HEK293T (cell line): ENCODE data around the gene DENND2A.

ENCODE experiments used
- ARNT ChIP-seq: fragments of 450-650 bp; IDR thresholded peaks from 2 replicates; pipeline ENCODE4 v1.6.1; 2017; ENCODE audit warnings: mild to moderate bottlenecking
- BHLHE40 ChIP-seq: fragments of 450-650 bp; IDR thresholded peaks from 2 replicates; pipeline ENCODE4 v1.6.1; 2016; ENCODE audit warnings: mild to moderate bottlenecking, moderate library complexity, borderline replicate concordance
- CTBP1 ChIP-seq: fragments of 450-650 bp; IDR thresholded peaks from 2 replicates; pipeline ENCODE4 v1.6.1; 2016; ENCODE audit warnings: borderline replicate concordance
- ELF4 ChIP-seq: fragments of 450-650 bp; IDR thresholded peaks from 2 replicates; pipeline ENCODE4 v1.6.1; 2017; ENCODE audit warnings: antibody characterized with exemption
- FOXA1 ChIP-seq: fragments of 450-650 bp; IDR thresholded peaks from 2 replicates; pipeline ENCODE4 v1.6.1; 2016; ENCODE audit warnings: mild to moderate bottlenecking
- FOXK2 ChIP-seq: fragments of 450-650 bp; IDR thresholded peaks from 2 replicates; pipeline ENCODE4 v1.6.1; 2016; ENCODE audit warnings: mild to moderate bottlenecking
- HDGF ChIP-seq: fragments of 450-650 bp; IDR thresholded peaks from 2 replicates; pipeline ENCODE4 v1.6.1; 2017; ENCODE audit warnings: antibody characterized with exemption, borderline replicate concordance
- L3MBTL2 ChIP-seq: fragments of 450-650 bp; conservative IDR thresholded peaks from 2 replicates; pipeline ENCODE4 v1.6.1; 2016; ENCODE audit warnings: mild to moderate bottlenecking
- SP1 ChIP-seq: fragments of 450-650 bp; IDR thresholded peaks from 2 replicates; pipeline ENCODE4 v1.6.1; 2017
- SUZ12 ChIP-seq: fragments of 450-650 bp; IDR thresholded peaks from 2 replicates; pipeline ENCODE4 v1.6.1; 2016; ENCODE audit warnings: mild to moderate bottlenecking
- TARDBP ChIP-seq: fragments of 450-650 bp; IDR thresholded peaks from 2 replicates; pipeline ENCODE4 v1.6.1; 2016
- TF ChIP-seq, protein P1 (sequence below): fragments of 450-650 bp; IDR thresholded peaks from 2 replicates; pipeline ENCODE4 v1.6.1; 2016

DNA sequence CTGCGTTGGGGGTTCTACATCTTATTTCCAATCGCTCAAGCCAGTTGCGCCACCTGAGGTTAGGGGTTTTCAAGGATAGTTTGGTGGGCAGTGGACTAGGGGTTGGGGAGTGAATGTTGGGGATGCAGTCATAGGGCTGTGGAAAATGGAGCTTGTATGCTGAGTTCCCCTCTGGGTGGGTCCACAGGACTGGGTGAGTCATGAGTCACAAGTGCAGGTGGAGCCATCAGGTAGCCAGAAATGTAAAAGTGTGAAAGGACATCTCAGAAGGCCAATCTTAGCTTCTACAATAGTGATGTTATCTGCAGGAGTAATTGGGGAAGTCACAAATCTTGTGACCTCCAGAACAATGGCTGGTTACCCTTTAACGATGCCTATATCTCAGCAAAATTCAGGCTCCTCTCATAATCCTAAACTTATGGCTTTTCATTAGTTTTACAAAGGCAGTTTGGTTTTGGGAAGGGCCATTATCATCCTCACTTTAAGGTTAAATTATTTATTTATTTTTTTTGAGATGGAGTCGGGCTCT lies 143.3 kb downstream of the DENND2A start:
- TF ChIP-seq SUZ12, result no peak
- TF ChIP-seq SP1, result no peak
- TF ChIP-seq CTBP1, result no peak
- TF ChIP-seq ELF4, result no peak
- TF ChIP-seq BHLHE40, result no peak
- TF ChIP-seq, protein P1, sequence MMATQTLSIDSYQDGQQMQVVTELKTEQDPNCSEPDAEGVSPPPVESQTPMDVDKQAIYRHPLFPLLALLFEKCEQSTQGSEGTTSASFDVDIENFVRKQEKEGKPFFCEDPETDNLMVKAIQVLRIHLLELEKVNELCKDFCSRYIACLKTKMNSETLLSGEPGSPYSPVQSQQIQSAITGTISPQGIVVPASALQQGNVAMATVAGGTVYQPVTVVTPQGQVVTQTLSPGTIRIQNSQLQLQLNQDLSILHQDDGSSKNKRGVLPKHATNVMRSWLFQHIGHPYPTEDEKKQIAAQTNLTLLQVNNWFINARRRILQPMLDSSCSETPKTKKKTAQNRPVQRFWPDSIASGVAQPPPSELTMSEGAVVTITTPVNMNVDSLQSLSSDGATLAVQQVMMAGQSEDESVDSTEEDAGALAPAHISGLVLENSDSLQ, result no peak
- TF ChIP-seq FOXA1, result no peak
- no peak for TF ChIP-seq ARNT
- no peak for TF ChIP-seq FOXK2
- no peak for TF ChIP-seq L3MBTL2
- TF ChIP-seq TARDBP, result no peak
- no peak for TF ChIP-seq HDGF
